ENCODE data around the gene TFPI.
"Not testable (repeated sequence)": the region's sequence is repeated elsewhere in the genome, so short reads cannot be mapped to it uniquely, and the experiment has no call there.

The TFPI gene

GRCh38 chr2:187525163-187525900, 28.9 kb downstream of the TFPI start:
- DNase-seq (ENCODE audit: low spot score in 2 of 2) = no peak
- Mint-ChIP-seq H3K27ac (no peak overlapping the region), H3K4me1 (no peaks in the 10 kb centered on the region), H3K9me3 (peaks cover 12% of the 10 kb centered on the region), H3K36me3 (no peaks in the 10 kb centered on the region), H3K4me3 (no peak overlapping the region)
- ATAC-seq = no peak

- H3K36me3 Mint-ChIP-seq = no peaks in the 10 kb centered on the region
- ATAC-seq = no peak
- no peak for DNase-seq (ENCODE audit: low spot score in 2 of 2)
- peaks cover 16% of the 10 kb centered on the region for H3K9me3 Mint-ChIP-seq
- no peak overlapping the region for H3K27ac Mint-ChIP-seq
- no peaks in the 10 kb centered on the region for H3K4me1 Mint-ChIP-seq
- H3K4me3 Mint-ChIP-seq = no peak overlapping the region
These were observed 30.9 kb downstream of the TFPI start for GRCh38 chr2:187523325-187523724.

DNA sequence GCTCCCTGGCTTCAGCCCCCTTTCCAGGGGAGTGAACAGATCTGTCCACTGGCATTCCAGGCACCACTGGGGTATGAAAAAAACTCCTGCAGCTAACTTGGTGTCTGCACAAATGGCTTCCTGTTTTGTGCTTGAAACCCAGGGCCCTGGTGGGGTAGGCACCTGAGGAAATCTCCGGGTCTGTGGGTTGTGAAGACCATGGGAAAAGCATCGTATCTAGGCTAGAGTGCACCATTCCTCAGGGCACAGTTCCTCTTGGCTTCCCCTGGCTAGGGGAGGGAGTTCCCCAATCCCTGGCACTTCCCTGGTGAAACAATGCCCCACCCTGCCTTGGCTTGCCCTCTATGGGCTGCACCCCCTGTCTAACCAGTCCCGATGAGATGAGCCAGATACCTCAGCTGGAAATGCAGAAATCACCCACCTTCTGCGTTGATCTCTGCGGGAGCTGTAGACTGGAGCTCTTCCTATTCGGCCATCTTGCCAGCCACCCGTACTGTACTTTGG, 34.1 kb downstream of the TFPI start:
- H3K27ac Mint-ChIP-seq = no peak overlapping the region
- no peaks in the 10 kb centered on the region for H3K36me3 Mint-ChIP-seq
- peaks cover 15% of the 10 kb centered on the region for H3K9me3 Mint-ChIP-seq
- DNase-seq (ENCODE audit: low spot score in 2 of 2) (no peak), ATAC-seq (no peak)
- H3K4me1 Mint-ChIP-seq = no peaks in the 10 kb centered on the region
- H3K4me3 Mint-ChIP-seq = no peak overlapping the region

DNA sequence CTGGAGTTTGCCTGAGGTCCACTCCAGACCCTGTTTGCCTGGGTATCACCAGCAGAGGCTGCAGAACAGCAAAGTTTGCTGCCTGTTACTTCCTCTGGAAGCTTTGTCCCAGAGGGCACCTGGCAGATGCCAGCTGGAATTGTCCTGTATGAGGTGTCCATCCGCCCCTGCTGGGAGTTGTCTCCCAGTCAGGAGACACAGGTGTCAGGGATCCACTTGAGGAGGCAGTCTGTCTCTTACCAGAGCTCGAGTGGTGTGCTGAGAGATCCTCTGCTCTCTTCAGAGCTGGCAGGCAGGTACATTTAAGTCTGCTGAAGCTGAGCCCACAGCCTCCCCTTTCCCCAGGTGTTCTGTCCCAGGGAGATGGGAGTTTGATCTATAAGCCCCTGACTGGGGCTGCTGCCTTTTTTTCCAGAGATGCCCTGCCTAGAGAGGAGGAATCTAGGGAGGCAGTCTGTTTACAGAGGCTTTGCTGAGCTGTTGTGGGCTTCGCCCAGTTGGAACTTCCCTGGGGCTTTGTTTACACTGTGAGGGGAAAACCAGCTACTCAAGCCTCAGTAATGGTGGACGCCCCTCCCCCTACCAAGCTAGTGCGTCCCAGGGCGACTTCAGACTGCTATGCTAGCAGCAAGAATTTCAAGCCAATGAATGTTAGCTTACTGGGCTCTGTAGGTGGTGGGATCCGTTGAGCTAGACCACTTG, 34.7 kb downstream of the TFPI start:
- H3K4me3 Mint-ChIP-seq = no peak overlapping the region
- ATAC-seq (no peak), DNase-seq (ENCODE audit: low spot score in 2 of 2) (no peak)
- H3K27ac Mint-ChIP-seq = no peak overlapping the region
- H3K36me3 Mint-ChIP-seq = no peaks in the 10 kb centered on the region
- peaks cover 15% of the 10 kb centered on the region for H3K9me3 Mint-ChIP-seq
- no peaks in the 10 kb centered on the region for H3K4me1 Mint-ChIP-seq

GRCh38 chr2:187517750-187518361, 36.4 kb downstream of the TFPI start:
- peaks cover 18% of the 10 kb centered on the region for H3K9me3 Mint-ChIP-seq
- not testable (repeated sequence) for DNase-seq (ENCODE audit: low spot score in 2 of 2); ATAC-seq; H3K4me1 Mint-ChIP-seq; H3K4me3 Mint-ChIP-seq; H3K27ac Mint-ChIP-seq; H3K36me3 Mint-ChIP-seq

GRCh38 chr2:187516630-187517510, 37.4 kb downstream of the TFPI start:
- H3K27ac Mint-ChIP-seq; DNase-seq (ENCODE audit: low spot score in 2 of 2); H3K36me3 Mint-ChIP-seq; H3K4me1 Mint-ChIP-seq; ATAC-seq; H3K4me3 Mint-ChIP-seq: not testable (repeated sequence)
- H3K9me3 Mint-ChIP-seq = peaks cover 15% of the 10 kb centered on the region

DNA sequence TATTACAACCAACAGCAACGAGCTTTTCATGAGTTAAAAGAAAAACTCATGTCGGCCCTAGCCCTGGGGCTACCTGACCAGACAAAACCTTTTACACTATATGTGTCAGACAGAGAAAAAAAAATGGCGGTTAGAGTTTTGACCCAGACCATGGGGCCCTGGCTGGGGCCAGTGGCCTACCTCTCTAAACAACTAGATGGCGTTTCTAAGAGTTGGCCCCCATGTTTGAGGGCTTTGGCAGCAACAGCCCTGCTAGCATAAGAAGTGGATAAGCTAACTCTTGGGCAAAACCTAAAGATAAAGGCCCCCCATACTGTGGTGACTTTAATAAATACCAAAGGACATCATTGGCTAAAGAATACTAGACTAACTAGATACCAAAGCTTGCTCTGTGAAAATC, 39.3 kb downstream of the TFPI start:
- H3K4me1 Mint-ChIP-seq = no peaks in the 10 kb centered on the region
- H3K36me3 Mint-ChIP-seq = no peaks in the 10 kb centered on the region
- DNase-seq (ENCODE audit: low spot score in 2 of 2) (no peak), ATAC-seq (no peak)
- no peak overlapping the region for H3K27ac Mint-ChIP-seq
- peaks cover 19% of the 10 kb centered on the region for H3K9me3 Mint-ChIP-seq
- no peak overlapping the region for H3K4me3 Mint-ChIP-seq

GRCh38 chr2:187514235-187514829, 39.9 kb downstream of the TFPI start:
- H3K36me3 Mint-ChIP-seq; H3K27ac Mint-ChIP-seq; ATAC-seq; DNase-seq (ENCODE audit: low spot score in 2 of 2); H3K4me3 Mint-ChIP-seq; H3K4me1 Mint-ChIP-seq: not testable (repeated sequence)
- H3K9me3 Mint-ChIP-seq = peaks cover 23% of the 10 kb centered on the region

DNA sequence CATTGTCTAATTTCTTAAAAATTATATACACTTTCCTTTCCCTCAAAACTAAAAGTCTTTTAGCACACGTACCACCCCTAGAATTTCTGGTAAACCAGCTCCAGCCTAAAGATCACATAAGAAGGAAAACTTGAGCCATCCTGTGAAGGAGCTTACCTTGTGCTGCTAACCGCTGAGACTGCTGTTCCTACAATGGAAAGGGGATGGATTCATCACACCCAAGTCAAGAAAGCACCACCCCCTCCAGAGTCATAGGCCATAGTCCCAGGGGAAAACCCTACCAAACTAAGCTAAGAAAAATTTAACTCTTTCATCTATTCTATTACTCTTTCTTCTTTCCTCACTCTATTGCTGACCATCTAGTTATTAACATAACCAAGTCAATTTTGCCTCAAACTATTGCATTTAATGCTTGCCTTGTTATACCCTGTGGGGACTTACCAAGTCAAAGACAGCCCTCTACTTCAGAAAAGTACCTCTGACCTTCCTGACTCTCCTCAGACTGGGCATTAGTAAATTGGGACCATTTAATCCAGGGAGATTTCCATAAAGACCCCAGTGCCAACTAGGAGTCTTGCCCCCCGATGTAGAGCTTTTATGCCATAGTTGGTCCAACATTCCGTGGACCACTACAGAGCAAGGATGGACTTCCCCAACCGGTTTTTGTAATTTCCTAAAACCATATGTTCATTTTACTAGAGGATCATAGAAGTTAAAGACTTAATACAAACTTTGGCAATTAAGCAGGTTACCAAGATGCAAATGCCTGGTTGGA, 40.6 kb downstream of the TFPI start:
- peaks cover 21% of the 10 kb centered on the region for H3K9me3 Mint-ChIP-seq
- H3K36me3 Mint-ChIP-seq; ATAC-seq; H3K27ac Mint-ChIP-seq; H3K4me1 Mint-ChIP-seq; H3K4me3 Mint-ChIP-seq; DNase-seq (ENCODE audit: low spot score in 2 of 2): not testable (repeated sequence)

- Mint-ChIP-seq H3K4me3 (no peak overlapping the region), H3K27ac (no peak overlapping the region), H3K36me3 (no peaks in the 10 kb centered on the region), H3K4me1 (no peaks in the 10 kb centered on the region), H3K9me3 (peaks cover 14% of the 10 kb centered on the region)
- DNase-seq (ENCODE audit: low spot score in 2 of 2) = no peak
- no peak for ATAC-seq
These were observed 42.6 kb downstream of the TFPI start for GRCh38 chr2:187511356-187512315.

- DNase-seq (ENCODE audit: low spot score in 2 of 2); ATAC-seq; H3K36me3 Mint-ChIP-seq; H3K4me1 Mint-ChIP-seq; H3K27ac Mint-ChIP-seq; H3K4me3 Mint-ChIP-seq: not testable (repeated sequence)
- H3K9me3 Mint-ChIP-seq = peaks cover 14% of the 10 kb centered on the region
These were observed 43.5 kb downstream of the TFPI start for GRCh38 chr2:187510419-187511355.

DNA sequence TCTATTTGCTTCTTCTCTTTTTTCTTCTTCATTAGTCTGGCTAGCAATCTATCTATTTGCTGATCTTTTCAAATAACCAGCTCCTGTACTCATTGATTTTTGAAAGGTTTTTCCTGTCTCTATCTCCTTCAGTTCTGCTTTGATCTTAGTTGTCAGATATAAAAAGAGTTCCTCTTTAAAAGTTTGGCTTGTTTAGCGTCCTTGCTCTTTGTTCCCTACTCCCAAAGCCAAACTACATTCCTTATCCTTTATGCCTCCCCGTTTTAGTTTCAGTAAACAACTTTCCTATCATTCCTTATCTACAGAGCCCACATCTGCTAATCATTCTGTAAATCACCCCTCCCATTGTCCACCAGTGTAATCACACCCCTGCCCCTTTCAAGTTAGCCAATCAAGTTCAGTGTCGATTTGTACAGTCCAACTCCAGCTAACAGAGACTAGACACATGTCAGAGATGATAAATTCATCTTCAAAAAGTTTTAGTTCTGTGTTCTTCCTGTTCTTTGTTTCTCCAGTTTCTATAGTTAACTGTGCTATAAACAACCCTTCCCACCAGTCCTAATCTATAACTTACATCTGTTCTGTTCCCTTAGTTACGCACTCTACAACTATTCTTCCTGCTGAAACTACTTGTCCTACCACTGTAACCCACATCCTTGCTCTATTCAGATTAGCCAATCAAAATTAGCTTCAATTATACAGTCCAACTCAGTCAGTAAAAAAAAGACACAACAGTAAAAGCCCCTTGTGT, 44.4 kb downstream of the TFPI start:
- Mint-ChIP-seq H3K4me3 (no peak overlapping the region), H3K36me3 (no peaks in the 10 kb centered on the region), H3K4me1 (no peaks in the 10 kb centered on the region), H3K27ac (no peak overlapping the region), H3K9me3 (peaks cover 14% of the 10 kb centered on the region)
- ATAC-seq (no peak), DNase-seq (ENCODE audit: low spot score in 2 of 2) (no peak)

Measured in stimulated activated effector memory CD8-positive, alpha-beta T cell treated with anti-CD3 and anti-CD28 coated beads, Interleukin-12 subunit alpha, Interleukin-12 subunit beta, amount 100 ng/mL, for 72 hours (primary cell).